Measurements from ENCODE around the gene RAI14. TPM values are rescaled to one million over a fixed set of nuclear protein-coding genes. Genes with fewer than 3 reads are reported as not detected.
"Not testable (repeated sequence)": the region's sequence is repeated elsewhere in the genome, so short reads cannot be mapped to it uniquely, and the experiment has no call there.

RAI14 gene
- total RNA-seq, 2 donors from 2014 or later, result 25.7 to 27.5 TPM

DNA sequence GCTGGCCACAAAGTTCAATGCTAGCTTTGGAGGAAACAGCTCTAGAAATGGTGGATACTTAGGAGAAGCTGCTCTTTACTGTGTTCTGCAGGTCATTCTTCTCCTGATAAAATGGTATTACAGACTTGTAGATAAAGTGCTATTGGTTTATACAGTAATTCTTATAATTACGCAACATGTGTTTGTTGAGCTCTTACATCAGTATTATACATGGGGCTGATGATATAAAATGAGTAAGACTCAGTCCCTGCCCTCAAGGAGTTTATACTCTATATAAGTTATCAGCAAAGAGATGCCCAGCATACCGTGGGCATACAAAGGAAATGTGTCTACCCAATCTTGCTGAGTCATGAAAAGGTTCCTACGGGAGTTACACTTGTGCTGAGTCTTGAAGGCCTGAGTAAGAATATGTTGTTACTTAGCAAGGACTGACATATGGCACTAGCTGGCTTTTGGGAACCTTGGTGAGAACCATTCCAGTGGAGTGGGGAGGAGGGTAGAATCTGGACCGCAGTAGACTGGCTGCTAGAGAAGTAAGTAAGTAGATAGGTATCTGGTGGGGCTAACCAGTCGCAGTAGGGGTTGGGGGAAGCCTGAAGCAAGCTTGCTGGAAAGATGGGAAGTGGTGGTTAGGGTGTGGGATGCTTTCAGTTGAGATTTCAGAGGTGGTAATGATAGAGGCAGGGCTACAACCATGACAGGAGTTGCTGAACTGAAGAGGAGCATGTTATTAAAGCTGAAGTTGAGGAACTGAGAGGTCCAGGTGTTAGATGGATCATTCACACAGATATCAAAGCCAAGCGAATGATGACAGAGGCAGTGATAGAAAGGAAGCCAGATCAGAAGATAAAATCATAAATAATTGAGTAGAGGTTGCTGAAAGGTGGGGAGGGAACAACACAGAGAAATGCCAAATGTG, 171.7 kb downstream of the RAI14 start:
- H3K9me3 ChIP-seq, result no peaks in the 10 kb centered on the region
- H3K4me3 ChIP-seq, result no peak overlapping the region
- DNase-seq (no peak), ATAC-seq (no peak)
- WGBS, 2 donors, result 88 to 90% methylated on average over 6 of the region's 6 CpGs
- intact Hi-C loops (cut with DNase I), result no loop called here
- no peaks in the 10 kb centered on the region for H3K4me1 ChIP-seq
- no peak overlapping the region for H3K27ac ChIP-seq
- H3K36me3 ChIP-seq (replicated peaks in 1 of 2; ENCODE audit: insufficient read depth in 1 of 2, low read depth in 2 of 2), result peaks cover 0 to 10% of the 10 kb centered on the region in 2 donors
- no peaks in the 10 kb centered on the region for H3K27me3 ChIP-seq
- TF ChIP-seq, protein P1, sequence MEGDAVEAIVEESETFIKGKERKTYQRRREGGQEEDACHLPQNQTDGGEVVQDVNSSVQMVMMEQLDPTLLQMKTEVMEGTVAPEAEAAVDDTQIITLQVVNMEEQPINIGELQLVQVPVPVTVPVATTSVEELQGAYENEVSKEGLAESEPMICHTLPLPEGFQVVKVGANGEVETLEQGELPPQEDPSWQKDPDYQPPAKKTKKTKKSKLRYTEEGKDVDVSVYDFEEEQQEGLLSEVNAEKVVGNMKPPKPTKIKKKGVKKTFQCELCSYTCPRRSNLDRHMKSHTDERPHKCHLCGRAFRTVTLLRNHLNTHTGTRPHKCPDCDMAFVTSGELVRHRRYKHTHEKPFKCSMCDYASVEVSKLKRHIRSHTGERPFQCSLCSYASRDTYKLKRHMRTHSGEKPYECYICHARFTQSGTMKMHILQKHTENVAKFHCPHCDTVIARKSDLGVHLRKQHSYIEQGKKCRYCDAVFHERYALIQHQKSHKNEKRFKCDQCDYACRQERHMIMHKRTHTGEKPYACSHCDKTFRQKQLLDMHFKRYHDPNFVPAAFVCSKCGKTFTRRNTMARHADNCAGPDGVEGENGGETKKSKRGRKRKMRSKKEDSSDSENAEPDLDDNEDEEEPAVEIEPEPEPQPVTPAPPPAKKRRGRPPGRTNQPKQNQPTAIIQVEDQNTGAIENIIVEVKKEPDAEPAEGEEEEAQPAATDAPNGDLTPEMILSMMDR (IDR thresholded peaks at IDR 0.05), result no peak
- TF ChIP-seq POLR2A (IDR thresholded peaks at IDR 0.05), result no peak

DNA sequence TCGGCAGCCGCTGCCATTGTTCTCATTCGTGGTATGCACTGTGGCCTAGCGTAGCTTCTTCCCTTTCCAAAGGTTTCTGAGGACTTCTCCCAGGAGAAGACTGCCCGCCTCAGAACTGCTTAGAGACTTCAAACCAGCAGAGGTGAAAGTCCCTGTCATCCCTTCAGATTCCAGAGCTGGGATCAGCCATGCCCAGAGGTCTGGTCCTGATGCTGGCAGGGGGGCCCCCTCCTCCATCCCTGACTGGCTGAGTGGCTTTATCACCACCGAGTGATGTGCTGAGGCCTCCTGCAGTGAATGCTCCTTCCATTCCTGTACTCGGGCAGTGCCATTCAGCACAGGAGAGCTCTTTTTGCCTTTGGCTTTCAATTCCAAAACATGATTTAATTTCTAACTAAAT, 174.7 kb downstream of the RAI14 start:
- WGBS, 2 donors, result 68 to 80% methylated on average over 6 to 7 of the region's 7 CpGs
- H3K9me3 ChIP-seq; H3K27me3 ChIP-seq; intact Hi-C loops (cut with DNase I); ATAC-seq; H3K4me3 ChIP-seq; H3K27ac ChIP-seq; DNase-seq; H3K36me3 ChIP-seq (replicated peaks in 1 of 2; ENCODE audit: insufficient read depth in 1 of 2, low read depth in 2 of 2); H3K4me1 ChIP-seq: not testable (repeated sequence)

DNA sequence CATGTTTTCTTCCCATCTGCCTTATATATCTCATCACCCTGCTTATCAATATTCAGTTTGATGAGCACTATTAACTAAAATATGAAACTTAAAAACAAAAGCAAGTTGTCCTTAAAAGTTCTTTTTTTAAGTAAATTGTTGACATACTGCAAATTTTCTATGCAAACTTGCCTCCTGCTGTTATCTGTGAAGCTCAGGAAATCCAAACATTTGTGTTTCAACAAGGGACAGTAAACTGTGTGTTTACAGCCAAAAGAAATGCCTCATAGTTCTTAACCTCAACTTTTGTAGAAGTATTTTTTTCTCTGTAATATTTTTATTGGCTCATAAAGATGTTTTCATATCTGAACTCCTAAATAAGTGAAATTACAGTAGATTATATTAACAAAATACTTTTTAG, 175.2 kb downstream of the RAI14 start:
- no peak for ATAC-seq
- H3K4me1 ChIP-seq, result no peaks in the 10 kb centered on the region
- H3K4me3 ChIP-seq, result no peak overlapping the region
- DNase-seq, result no peak
- peaks cover 0 to 8% of the 10 kb centered on the region in 2 donors for H3K36me3 ChIP-seq (replicated peaks in 1 of 2; ENCODE audit: insufficient read depth in 1 of 2, low read depth in 2 of 2)
- no peaks in the 10 kb centered on the region for H3K27me3 ChIP-seq
- intact Hi-C loops (cut with DNase I), result no loop called here
- no peak for TF ChIP-seq POLR2A (IDR thresholded peaks at IDR 0.05)
- TF ChIP-seq, protein P1 (IDR thresholded peaks at IDR 0.05), result no peak
- H3K9me3 ChIP-seq, result no peaks in the 10 kb centered on the region
- H3K27ac ChIP-seq, result no peak overlapping the region

DNA sequence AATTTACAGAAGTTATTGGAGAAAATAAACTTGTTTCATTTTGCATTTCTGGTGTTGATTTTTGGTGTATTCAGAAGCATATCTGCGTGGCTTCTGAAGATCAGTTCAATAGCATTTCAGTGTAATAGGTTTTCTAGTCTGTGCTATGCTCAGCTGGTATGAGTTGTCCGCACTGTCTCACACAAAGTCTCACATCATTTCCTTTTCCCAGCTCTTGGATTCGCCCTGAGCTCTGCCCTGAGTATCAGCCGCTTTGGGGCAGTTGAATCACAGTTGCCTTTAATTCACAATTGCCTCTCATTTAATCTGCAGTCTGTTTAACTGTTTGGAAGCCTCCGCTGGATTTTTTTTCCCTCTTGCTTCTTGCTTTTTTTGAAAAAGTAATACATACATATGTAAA, 176.4 kb downstream of the RAI14 start:
- DNase-seq, result no peak
- ATAC-seq, result no peak
- no peak overlapping the region for H3K27ac ChIP-seq
- no peak for TF ChIP-seq POLR2A (IDR thresholded peaks at IDR 0.05)
- TF ChIP-seq, protein P1 (IDR thresholded peaks at IDR 0.05), result no peak
- H3K9me3 ChIP-seq, result no peaks in the 10 kb centered on the region
- no peaks in the 10 kb centered on the region for H3K36me3 ChIP-seq (replicated peaks in 1 of 2; ENCODE audit: insufficient read depth in 1 of 2, low read depth in 2 of 2)
- intact Hi-C loops (cut with DNase I), result no loop called here
- WGBS, 2 donors, result 91 to 96% methylated on average over 5 of the region's 5 CpGs
- H3K27me3 ChIP-seq, result no peaks in the 10 kb centered on the region
- no peaks in the 10 kb centered on the region for H3K4me1 ChIP-seq
- H3K4me3 ChIP-seq, result no peak overlapping the region

DNA sequence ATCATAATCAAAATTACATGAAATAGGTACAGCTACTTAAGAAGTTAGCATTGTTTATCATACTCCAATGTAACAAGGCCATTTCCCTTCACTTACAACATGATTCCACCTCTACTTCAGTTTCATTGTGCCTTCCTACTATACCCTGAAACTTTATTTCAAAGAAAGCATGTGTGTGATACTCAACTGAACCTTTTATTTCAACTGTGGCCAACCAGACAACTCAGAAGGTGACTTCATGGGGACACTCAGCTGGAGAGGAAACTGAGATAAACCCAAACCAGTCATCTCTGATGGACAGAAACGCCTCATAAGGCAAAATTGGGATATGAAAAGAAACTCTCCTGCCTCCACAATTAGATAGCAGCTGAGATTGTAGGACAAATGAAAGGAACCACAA, 177.0 kb downstream of the RAI14 start:
- intact Hi-C loops (cut with DNase I), result no loop called here
- H3K4me1 ChIP-seq, result no peaks in the 10 kb centered on the region
- no peak overlapping the region for H3K4me3 ChIP-seq
- WGBS, 2 donors, result 81 to 88% methylated on average over 1 of the region's 1 CpG
- no peaks in the 10 kb centered on the region for H3K9me3 ChIP-seq
- DNase-seq (no peak), ATAC-seq (no peak)
- TF ChIP-seq, protein P1 (IDR thresholded peaks at IDR 0.05), result no peak
- no peak for TF ChIP-seq POLR2A (IDR thresholded peaks at IDR 0.05)
- H3K36me3 ChIP-seq (replicated peaks in 1 of 2; ENCODE audit: insufficient read depth in 1 of 2, low read depth in 2 of 2), result no peaks in the 10 kb centered on the region
- H3K27ac ChIP-seq, result no peak overlapping the region
- H3K27me3 ChIP-seq, result no peaks in the 10 kb centered on the region

Measured in body of pancreas (tissue), 4 donors.